Activated CD8-positive, alpha-beta T cell treated with anti-CD3 and anti-CD28 coated beads for 36 hours (primary cell): ENCODE results near the gene ADCY10. TPM values are rescaled to one million over a fixed set of nuclear protein-coding genes. Genes with fewer than 3 reads are reported as not detected.

Experiments used
- ATAC-seq: fragments of 200-7000 bp; cut with Tn5 transposase; one replicate; pipeline ENCODE4 v1.10.0; 2021; ENCODE audit warnings: mild to moderate bottlenecking, moderate library complexity
- CTCF ChIA-PET: fragments of 350-600 bp; sonication (Branson Sonifier 250); formaldehyde crosslinking; loops from one replicate; lab custom pipeline; 2021; ENCODE audit warnings: antibody characterized with exemption; lab: Charles Lee
- POLR2A ChIA-PET: fragments of 350-600 bp; sonication (Branson Sonifier 250); formaldehyde crosslinking; loops from one replicate; lab custom pipeline; 2021; ENCODE audit warnings: antibody characterized with exemption; lab: Charles Lee
- DNase-seq: peaks from one replicate; pipeline ENCODE4 v3.0.0-alpha.2; 2020
- H3K27ac Mint-ChIP-seq: one replicate; pipeline ENCODE4 v1.8.0; 2021; ENCODE audit warnings: mild to moderate bottlenecking, mixed read lengths
- H3K27me3 Mint-ChIP-seq: one replicate; pipeline ENCODE4 v1.8.0; 2021; ENCODE audit warnings: mixed read lengths
- H3K36me3 Mint-ChIP-seq: one replicate; pipeline ENCODE4 v1.8.0; 2021; ENCODE audit warnings: low read depth, mixed read lengths
- H3K4me1 Mint-ChIP-seq: one replicate; pipeline ENCODE4 v1.8.0; 2021; ENCODE audit warnings: low read depth, mixed read lengths
- H3K4me3 Mint-ChIP-seq: one replicate; pipeline ENCODE4 v1.8.0; 2021; ENCODE audit warnings: mild to moderate bottlenecking, moderate library complexity, mixed read lengths
- H3K9me3 Mint-ChIP-seq: one replicate; pipeline ENCODE4 v1.8.0; 2021; ENCODE audit warnings: mixed read lengths
- CTCF ChIP-seq: fragments of 200-600 bp; IDR thresholded peaks from one replicate; pipeline ENCODE4 v1.8.0; 2022; ENCODE audit warnings: antibody characterized with exemption, mild to moderate bottlenecking
- intact Hi-C: fragments of 100-400 bp; cut with micrococcal nuclease; formaldehyde crosslinking; loops from one replicate; pipeline ENCODE4 v1.10.0; 2022
- total RNA-seq, 2 experiments: library from RNA; stranded (reverse); gene quantifications; one replicate each; pipeline ENCODE4 v1.2.3, GENCODE V29; 2021

Gene ADCY10
- total RNA-seq, 2 experiments from 2014 or later, result 0.05 TPM; not detected in 1

- DNase-seq (no peak), ATAC-seq (no peak)
- H3K4me1 Mint-ChIP-seq, result no peaks in the 10 kb centered on the region
- no peak overlapping the region for H3K4me3 Mint-ChIP-seq
- peaks cover 4% of the 10 kb centered on the region for H3K9me3 Mint-ChIP-seq
- ChIA-PET CTCF (interaction anchor here (1.0 kb wide), 1 partner anchor 201 kb away, joined by 3 read pairs; no protein-coding TSS in a partner anchor), POLR2A (interaction anchor here (1.2 kb wide), 1 partner anchor 20 kb away, joined by 3 read pairs; no protein-coding TSS in a partner anchor)
- TF ChIP-seq CTCF, result no peak
- H3K36me3 Mint-ChIP-seq, result no peaks in the 10 kb centered on the region
- no peak overlapping the region for H3K27ac Mint-ChIP-seq
- H3K27me3 Mint-ChIP-seq, result no peaks in the 10 kb centered on the region
- intact Hi-C loops, result no loop called here
Measured at GRCh38 chr1:167881786-167882185, 32.1 kb downstream of the ADCY10 start.

GRCh38 chr1:167881069-167881468, 32.9 kb downstream of the ADCY10 start:
- ChIA-PET CTCF (interaction anchor here (1.0 kb wide), 1 partner anchor 201 kb away, joined by 3 read pairs; no protein-coding TSS in a partner anchor), POLR2A (interaction anchor here (1.2 kb wide), 1 partner anchor 20 kb away, joined by 3 read pairs; no protein-coding TSS in a partner anchor)
- Mint-ChIP-seq H3K36me3 (no peaks in the 10 kb centered on the region), H3K27ac (no peak overlapping the region), H3K4me3 (no peak overlapping the region), H3K9me3 (peaks cover under 1% of the 10 kb centered on the region), H3K4me1 (no peaks in the 10 kb centered on the region), H3K27me3 (no peaks in the 10 kb centered on the region)
- TF ChIP-seq CTCF, result no peak
- intact Hi-C loops, result no loop called here
- DNase-seq (no peak), ATAC-seq (no peak)

GRCh38 chr1:167880580-167881021, 33.3 kb downstream of the ADCY10 start:
- no peak for TF ChIP-seq CTCF
- H3K27me3 Mint-ChIP-seq, result no peaks in the 10 kb centered on the region
- POLR2A ChIA-PET, result interaction anchor here (1.2 kb wide), 1 partner anchor 19 kb away, joined by 3 read pairs; no protein-coding TSS in a partner anchor
- DNase-seq, result no peak
- no peaks in the 10 kb centered on the region for H3K9me3 Mint-ChIP-seq
- no peaks in the 10 kb centered on the region for H3K4me1 Mint-ChIP-seq
- ATAC-seq, result no peak
- CTCF ChIA-PET, result interaction anchor here (1.0 kb wide), 1 partner anchor 202 kb away, joined by 3 read pairs; no protein-coding TSS in a partner anchor
- H3K4me3 Mint-ChIP-seq, result no peak overlapping the region
- no peak overlapping the region for H3K27ac Mint-ChIP-seq
- H3K36me3 Mint-ChIP-seq, result no peaks in the 10 kb centered on the region
- intact Hi-C loops, result no loop called here

GRCh38 chr1:167879508-167879907, 34.4 kb downstream of the ADCY10 start:
- H3K36me3 Mint-ChIP-seq, result no peaks in the 10 kb centered on the region
- no peaks in the 10 kb centered on the region for H3K27me3 Mint-ChIP-seq
- CTCF ChIA-PET, result no interaction called here
- no peaks in the 10 kb centered on the region for H3K4me1 Mint-ChIP-seq
- POLR2A ChIA-PET, result no interaction called here
- intact Hi-C loops, result no loop called here
- ATAC-seq (no peak), DNase-seq (no peak)
- no peaks in the 10 kb centered on the region for H3K9me3 Mint-ChIP-seq
- H3K27ac Mint-ChIP-seq, result no peak overlapping the region
- TF ChIP-seq CTCF, result no peak
- H3K4me3 Mint-ChIP-seq, result no peak overlapping the region

GRCh38 chr1:167878372-167879160, 35.4 kb downstream of the ADCY10 start:
- CTCF ChIA-PET, result interaction anchor here (1.2 kb wide), 1 partner anchor 204 kb away, joined by 3 read pairs; no protein-coding TSS in a partner anchor
- Mint-ChIP-seq H3K4me3 (no peak overlapping the region), H3K36me3 (no peaks in the 10 kb centered on the region), H3K9me3 (no peaks in the 10 kb centered on the region), H3K27ac (no peak overlapping the region), H3K27me3 (no peaks in the 10 kb centered on the region), H3K4me1 (no peaks in the 10 kb centered on the region)
- ATAC-seq, result no peak
- POLR2A ChIA-PET, result no interaction called here
- no peak for TF ChIP-seq CTCF
- intact Hi-C loops, result no loop called here
- no peak for DNase-seq
